ENCODE measurements around the gene FCRL1.

DNA sequence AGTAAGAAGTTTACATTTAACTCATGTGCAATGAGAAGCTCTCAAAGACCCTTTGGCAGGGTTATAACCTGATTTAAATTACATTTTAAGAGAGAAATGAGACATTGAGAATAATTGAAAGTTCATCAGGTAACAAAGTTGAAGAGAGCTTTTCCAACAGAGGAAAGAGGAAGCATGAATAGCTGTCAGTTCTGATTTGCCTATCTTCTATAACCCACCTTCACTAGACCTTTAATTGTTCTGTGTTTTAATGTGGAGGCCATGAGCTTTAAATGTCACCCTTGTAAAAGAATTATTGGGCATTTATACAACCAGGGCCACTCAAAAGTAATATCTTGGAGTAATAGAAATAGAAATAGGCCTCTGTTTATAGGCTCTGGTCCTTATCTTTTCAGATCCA lies 9.3 kb upstream of the FCRL1 start:
- TF ChIP-seq POLR2AphosphoS5 (IDR thresholded peaks at IDR 0.05) (no peak), POLR2A (IDR thresholded peaks at IDR 0.05) (no peak)
- TF ChIP-seq, protein P1, sequence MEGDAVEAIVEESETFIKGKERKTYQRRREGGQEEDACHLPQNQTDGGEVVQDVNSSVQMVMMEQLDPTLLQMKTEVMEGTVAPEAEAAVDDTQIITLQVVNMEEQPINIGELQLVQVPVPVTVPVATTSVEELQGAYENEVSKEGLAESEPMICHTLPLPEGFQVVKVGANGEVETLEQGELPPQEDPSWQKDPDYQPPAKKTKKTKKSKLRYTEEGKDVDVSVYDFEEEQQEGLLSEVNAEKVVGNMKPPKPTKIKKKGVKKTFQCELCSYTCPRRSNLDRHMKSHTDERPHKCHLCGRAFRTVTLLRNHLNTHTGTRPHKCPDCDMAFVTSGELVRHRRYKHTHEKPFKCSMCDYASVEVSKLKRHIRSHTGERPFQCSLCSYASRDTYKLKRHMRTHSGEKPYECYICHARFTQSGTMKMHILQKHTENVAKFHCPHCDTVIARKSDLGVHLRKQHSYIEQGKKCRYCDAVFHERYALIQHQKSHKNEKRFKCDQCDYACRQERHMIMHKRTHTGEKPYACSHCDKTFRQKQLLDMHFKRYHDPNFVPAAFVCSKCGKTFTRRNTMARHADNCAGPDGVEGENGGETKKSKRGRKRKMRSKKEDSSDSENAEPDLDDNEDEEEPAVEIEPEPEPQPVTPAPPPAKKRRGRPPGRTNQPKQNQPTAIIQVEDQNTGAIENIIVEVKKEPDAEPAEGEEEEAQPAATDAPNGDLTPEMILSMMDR (IDR thresholded peaks at IDR 0.05 in 8 of 11, conservative IDR thresholded peaks at IDR 0.05 in 3 of 11), result no peak

Measured in spleen (tissue), 7 donors.